AG09309 (cell line): ENCODE results near the gene SCTR.

Source experiments
- DNase-seq: peaks from one replicate; pipeline ENCODE4 v3.0.0-alpha.2; 2010; ENCODE audit warnings: low read depth
- H3K4me3 ChIP-seq: 2 replicates; pipeline ENCODE4 v1.5.1; 2011; ENCODE audit warnings: mild to moderate bottlenecking, low read depth, low read length, moderate library complexity; ENCODE audit not compliant: control insufficient read depth
- TF ChIP-seq, protein P1 (sequence below): IDR thresholded peaks from 2 replicates; pipeline ENCODE4 v1.5.1; 2011; ENCODE audit warnings: mild to moderate bottlenecking, low read depth, low read length, inconsistent platforms; ENCODE audit not compliant: insufficient read depth, control insufficient read depth; ENCODE audit errors: missing control alignments

SCTR gene

DNA sequence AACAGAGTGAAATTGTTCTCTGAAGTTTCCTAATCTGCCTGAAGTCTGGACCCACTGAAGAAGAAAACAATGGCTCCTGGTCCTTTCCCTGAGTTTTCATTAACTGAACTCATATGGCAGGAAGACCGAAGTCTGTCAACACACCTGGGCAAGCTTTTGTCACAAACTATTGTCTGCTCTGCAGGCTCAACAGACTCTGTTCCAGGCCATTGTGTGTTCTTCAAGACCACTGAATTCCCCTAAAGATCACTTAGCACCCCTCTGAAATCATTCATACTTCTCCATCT lies 99.2 kb downstream of the SCTR start:
- TF ChIP-seq, protein P1, sequence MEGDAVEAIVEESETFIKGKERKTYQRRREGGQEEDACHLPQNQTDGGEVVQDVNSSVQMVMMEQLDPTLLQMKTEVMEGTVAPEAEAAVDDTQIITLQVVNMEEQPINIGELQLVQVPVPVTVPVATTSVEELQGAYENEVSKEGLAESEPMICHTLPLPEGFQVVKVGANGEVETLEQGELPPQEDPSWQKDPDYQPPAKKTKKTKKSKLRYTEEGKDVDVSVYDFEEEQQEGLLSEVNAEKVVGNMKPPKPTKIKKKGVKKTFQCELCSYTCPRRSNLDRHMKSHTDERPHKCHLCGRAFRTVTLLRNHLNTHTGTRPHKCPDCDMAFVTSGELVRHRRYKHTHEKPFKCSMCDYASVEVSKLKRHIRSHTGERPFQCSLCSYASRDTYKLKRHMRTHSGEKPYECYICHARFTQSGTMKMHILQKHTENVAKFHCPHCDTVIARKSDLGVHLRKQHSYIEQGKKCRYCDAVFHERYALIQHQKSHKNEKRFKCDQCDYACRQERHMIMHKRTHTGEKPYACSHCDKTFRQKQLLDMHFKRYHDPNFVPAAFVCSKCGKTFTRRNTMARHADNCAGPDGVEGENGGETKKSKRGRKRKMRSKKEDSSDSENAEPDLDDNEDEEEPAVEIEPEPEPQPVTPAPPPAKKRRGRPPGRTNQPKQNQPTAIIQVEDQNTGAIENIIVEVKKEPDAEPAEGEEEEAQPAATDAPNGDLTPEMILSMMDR, result no peak
- H3K4me3 ChIP-seq, result no peak overlapping the region
- no peak for DNase-seq

DNA sequence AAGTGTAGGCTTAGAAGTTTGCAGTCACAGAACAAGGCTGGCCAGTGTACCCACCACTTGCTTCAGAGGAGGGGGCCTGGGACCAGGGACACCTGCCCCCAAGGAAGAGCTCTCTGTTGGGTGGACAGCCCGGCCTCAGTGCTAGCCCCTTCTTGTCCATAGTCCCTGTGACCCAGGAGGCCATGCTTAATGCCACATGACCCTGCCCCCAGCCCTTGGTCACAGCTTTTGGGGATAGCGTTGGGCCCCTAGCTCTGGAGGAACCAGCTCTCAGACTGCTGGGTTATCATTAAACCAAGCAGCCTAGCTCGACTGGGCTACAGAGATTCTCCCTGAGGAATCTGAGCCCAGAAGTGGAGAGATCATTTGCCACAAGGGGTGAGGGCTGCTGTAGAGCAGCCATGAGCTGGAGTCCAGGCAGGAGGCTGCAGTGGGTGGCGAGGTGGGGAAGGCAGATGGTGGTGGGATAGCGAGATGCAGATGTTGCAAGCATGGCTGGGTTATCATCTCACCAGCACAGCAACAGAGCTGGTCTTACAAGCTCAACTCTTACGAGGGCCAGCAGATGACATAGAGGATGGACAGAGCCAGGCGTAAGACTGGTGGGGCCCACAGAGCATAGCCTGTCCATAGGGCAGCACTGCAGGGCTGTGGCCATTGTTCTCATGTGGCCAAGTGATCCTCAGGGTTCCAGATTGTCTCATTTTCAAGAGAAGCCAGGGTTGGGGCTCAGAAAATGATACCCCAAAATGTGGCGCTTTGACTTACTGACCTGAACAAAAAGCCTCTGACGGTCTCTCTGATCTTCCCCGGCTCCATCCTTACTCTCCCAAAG lies 99.8 kb downstream of the SCTR start:
- no peak for DNase-seq
- TF ChIP-seq, protein P1, result no peak
- no peak overlapping the region for H3K4me3 ChIP-seq

DNA sequence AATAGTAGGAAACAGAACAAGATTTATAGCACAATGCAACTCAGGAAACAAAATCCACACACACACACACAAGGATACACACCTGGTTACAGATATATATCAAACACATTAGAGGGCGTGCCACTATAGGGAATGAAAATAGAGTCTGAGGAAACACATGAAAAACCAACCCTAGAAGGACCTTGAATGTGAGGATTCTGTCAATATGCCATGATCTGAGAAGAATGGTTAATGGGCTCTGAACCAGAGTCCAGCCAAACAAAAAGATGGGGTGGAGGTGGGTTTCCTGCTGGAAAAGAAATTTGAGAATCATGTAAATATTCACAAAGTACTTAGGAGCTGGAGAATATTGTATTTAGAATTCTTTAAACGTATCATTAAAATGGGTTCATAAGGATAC lies 100.5 kb downstream of the SCTR start:
- no peak for DNase-seq
- no peak overlapping the region for H3K4me3 ChIP-seq
- TF ChIP-seq, protein P1, result no peak

DNA sequence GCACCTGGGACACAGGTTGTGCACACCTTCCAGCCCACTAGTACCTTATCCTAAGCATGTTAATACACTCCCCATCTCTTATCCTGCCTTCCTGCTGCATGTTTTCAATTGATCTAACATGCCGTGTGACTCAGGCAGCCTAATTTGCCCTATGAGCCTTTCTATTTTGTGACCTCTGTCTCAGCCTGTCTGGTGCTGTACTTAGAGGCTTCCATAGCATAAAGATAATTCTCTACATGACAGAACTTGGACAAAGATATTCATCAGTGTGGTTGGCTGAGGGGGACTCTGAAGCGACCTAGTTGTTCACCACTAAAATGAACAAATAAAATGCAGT lies 101.2 kb downstream of the SCTR start:
- TF ChIP-seq, protein P1, result no peak
- DNase-seq, result no peak
- no peak overlapping the region for H3K4me3 ChIP-seq

DNA sequence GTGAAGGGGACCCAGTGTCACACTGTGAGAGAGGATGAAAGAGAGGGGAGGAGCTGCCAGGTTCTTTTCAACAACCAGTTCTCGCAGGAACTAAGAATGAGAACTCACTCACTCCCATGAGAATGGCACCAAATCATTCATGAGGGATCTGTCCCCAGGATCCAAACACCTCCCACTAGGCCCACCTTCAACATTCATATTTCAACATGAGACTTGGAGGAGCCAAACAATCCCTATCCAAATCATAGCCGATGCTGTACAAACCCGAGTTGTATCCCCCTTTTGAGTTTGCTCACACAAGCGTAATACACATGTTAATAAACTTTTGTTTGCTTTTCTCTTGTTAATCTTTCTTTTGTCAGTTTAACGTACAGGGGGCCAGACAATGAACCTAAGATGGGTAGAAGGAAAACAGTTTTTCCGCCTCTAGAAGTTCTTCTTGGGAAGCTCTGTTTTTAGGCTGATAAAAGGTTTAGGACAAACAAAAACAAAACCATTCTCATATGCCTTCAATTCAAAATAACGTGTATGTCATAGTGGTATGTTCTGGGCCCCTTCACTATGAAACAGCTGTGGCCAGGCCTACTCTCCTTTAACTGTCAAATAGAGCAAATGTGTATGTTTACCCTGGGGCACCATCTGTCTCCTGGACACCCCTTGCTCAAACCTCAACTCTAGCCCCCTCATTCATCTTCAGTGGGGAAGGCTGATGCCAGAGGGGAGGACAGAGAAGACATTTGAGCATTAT lies 101.7 kb downstream of the SCTR start:
- no peak overlapping the region for H3K4me3 ChIP-seq
- TF ChIP-seq, protein P1, result no peak
- no peak for DNase-seq

DNA sequence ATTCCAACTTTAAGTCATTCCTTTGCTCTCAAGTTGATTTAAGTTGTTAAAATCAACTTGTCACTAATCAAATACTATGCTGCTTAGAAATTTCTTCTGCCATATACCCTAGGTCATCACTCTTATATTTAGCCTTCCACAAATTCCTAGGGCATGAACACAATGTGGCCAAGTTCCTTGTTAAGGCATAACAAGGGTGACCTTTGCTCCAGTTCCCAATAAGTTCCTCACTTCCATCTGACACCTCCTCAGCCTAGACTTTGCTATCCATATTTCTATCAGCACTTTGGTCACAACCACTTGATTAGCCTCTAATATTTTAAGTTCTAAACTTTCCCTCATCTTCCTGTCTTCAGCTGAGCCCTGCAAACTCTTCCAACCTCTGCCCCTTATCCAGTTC lies 102.5 kb downstream of the SCTR start:
- no peak for DNase-seq
- TF ChIP-seq, protein P1, result no peak
- no peak overlapping the region for H3K4me3 ChIP-seq

DNA sequence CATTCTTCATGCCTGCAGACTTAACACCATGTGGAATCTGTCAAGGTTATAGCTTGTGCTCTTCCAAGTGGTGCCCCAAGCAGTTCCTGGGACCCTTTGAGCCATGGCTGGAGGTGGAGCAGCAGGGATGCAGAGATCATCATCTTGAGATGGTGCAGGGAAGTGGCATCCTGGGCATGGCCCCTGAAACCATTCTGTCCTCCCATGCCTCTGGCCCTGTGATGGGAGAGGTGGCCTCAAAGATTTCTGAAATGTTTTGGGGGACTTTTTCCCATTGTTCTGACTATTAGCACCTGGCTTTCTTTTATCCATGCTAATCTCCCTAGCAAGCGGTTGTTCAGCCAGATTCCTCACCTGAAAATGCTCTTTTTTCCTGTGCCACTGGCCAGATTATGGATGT lies 103.0 kb downstream of the SCTR start:
- no peak overlapping the region for H3K4me3 ChIP-seq
- TF ChIP-seq, protein P1, result no peak
- DNase-seq, result no peak
